GM23338 (cell line): ENCODE results near the gene CYP1B1. TPM values are rescaled to one million over a fixed set of nuclear protein-coding genes. Genes with fewer than 3 reads are reported as not detected.

ENCODE experiments used
- ATAC-seq: fragments of 200-7000 bp; cut with Tn5 transposase; 3 replicates; pipeline ENCODE4 v1.9.1; 2020
- DNase-seq: peaks from one replicate; pipeline ENCODE4 v3.0.0-alpha.2; 2015; ENCODE audit warnings: low spot score
- H2AFZ ChIP-seq: fragments of 200-600 bp; sonication (generic); 2 replicates; pipeline ENCODE4 v1.8.0; 2016; ENCODE audit warnings: antibody characterized with exemption, mild to moderate bottlenecking, moderate library complexity
- H3F3A ChIP-seq: fragments of 200-600 bp; sonication (generic); replicated peaks from 2 replicates; pipeline ENCODE4 v1.8.0; 2017; ENCODE audit warnings: antibody characterized with exemption, mixed run types, low read depth
- H3K27ac ChIP-seq: fragments of 200-600 bp; sonication (generic); 2 replicates; pipeline ENCODE4 v1.6.1; 2016; ENCODE audit warnings: low read depth
- H3K27me3 ChIP-seq: fragments of 200-600 bp; sonication (generic); 2 replicates; pipeline ENCODE4 v1.8.0; 2016; ENCODE audit warnings: mild to moderate bottlenecking, mixed run types, moderate library complexity; ENCODE audit not compliant: insufficient read depth
- H3K36me3 ChIP-seq: fragments of 200-600 bp; sonication (generic); 2 replicates; pipeline ENCODE4 v1.8.0; 2016; ENCODE audit warnings: mild to moderate bottlenecking; ENCODE audit not compliant: insufficient read depth
- H3K4me1 ChIP-seq: fragments of 200-600 bp; sonication (generic); 2 replicates; pipeline ENCODE4 v1.8.0; 2016; ENCODE audit warnings: mild to moderate bottlenecking, moderate library complexity; ENCODE audit not compliant: insufficient read depth
- H3K4me2 ChIP-seq: fragments of 200-600 bp; sonication (generic); 2 replicates; pipeline ENCODE4 v1.7.1; 2017; ENCODE audit warnings: mixed run types
- H3K4me3 ChIP-seq: fragments of 200-600 bp; sonication (generic); 2 replicates; pipeline ENCODE4 v1.6.1; 2016; ENCODE audit warnings: mixed run types
- H3K79me2 ChIP-seq: fragments of 200-600 bp; sonication (generic); replicated peaks from 2 replicates; pipeline ENCODE4 v1.8.0; 2017; ENCODE audit warnings: mild to moderate bottlenecking; ENCODE audit not compliant: insufficient read depth
- H3K9me2 ChIP-seq: fragments of 200-600 bp; sonication (generic); 2 replicates; pipeline ENCODE4 v1.8.0; 2017; ENCODE audit not compliant: insufficient read depth
- H4K20me1 ChIP-seq: fragments of 200-600 bp; sonication (generic); replicated peaks from 2 replicates; pipeline ENCODE4 v1.8.0; 2017; ENCODE audit warnings: mild to moderate bottlenecking; ENCODE audit not compliant: insufficient read depth
- H3K27ac Mint-ChIP-seq: 2 replicates; pipeline ENCODE4 v1.8.0; 2020; ENCODE audit warnings: inconsistent platforms, mild to moderate bottlenecking, moderate library complexity, mixed read lengths
- H3K27me3 Mint-ChIP-seq: 3 replicates; pipeline ENCODE4 v1.8.0; 2022; ENCODE audit warnings: low read depth, mild to moderate bottlenecking, moderate library complexity, mixed read lengths, inconsistent platforms; ENCODE audit not compliant: insufficient read depth, poor library complexity
- H3K36me3 Mint-ChIP-seq: 3 replicates; pipeline ENCODE4 v1.8.0; 2021; ENCODE audit warnings: low read depth, mild to moderate bottlenecking, inconsistent platforms, moderate library complexity, mixed read lengths
- H3K4me1 Mint-ChIP-seq: 3 replicates; pipeline ENCODE4 v1.8.0; 2020; ENCODE audit warnings: mild to moderate bottlenecking, inconsistent platforms, mixed read lengths
- H3K4me3 Mint-ChIP-seq: 3 replicates; pipeline ENCODE4 v1.8.0; 2021; ENCODE audit warnings: moderate library complexity, mild to moderate bottlenecking, inconsistent platforms, mixed read lengths
- H3K9me3 Mint-ChIP-seq: 3 replicates; pipeline ENCODE4 v1.8.0; 2020; ENCODE audit warnings: moderate library complexity, mild to moderate bottlenecking, inconsistent platforms, mixed read lengths
- EZH2 ChIP-seq: fragments of 200-600 bp; sonication (generic); IDR thresholded peaks from one replicate; pipeline ENCODE4 v1.8.0; 2017; ENCODE audit warnings: antibody characterized with exemption, mild to moderate bottlenecking, low read depth; ENCODE audit not compliant: unreplicated experiment
- JUNB ChIP-seq: IDR thresholded peaks from one replicate; pipeline ENCODE4 v1.6.1; 2016; ENCODE audit warnings: antibody characterized with exemption; ENCODE audit not compliant: unreplicated experiment
- NANOG ChIP-seq: IDR thresholded peaks from 2 replicates; pipeline ENCODE4 v1.6.1; 2016; ENCODE audit warnings: antibody characterized with exemption, borderline replicate concordance
- STAT1 ChIP-seq: IDR thresholded peaks from one replicate; pipeline ENCODE4 v1.6.1; 2016; ENCODE audit warnings: antibody characterized with exemption; ENCODE audit not compliant: unreplicated experiment
- ZNF114 ChIP-seq: fragments of 250-450 bp; sonication (Bioruptor Pico); IDR thresholded peaks from 2 replicates; pipeline ENCODE4 v1.5.0; 2020; ENCODE audit warnings: mild to moderate bottlenecking, moderate library complexity
- ZNF462 ChIP-seq: fragments of 250-450 bp; sonication (Bioruptor Pico); IDR thresholded peaks from 2 replicates; pipeline ENCODE4 v1.5.0; 2020; ENCODE audit warnings: mild to moderate bottlenecking, moderate library complexity
- polyA plus RNA-seq: library from polyadenylated mRNA; unstranded; fragments of >200 nt; fragmentation: Nextera tagmentation; extraction: Ambion mirVana; gene quantifications from 2 replicates; pipeline ENCODE4 v1.2.1, GENCODE V29; 2016
- total RNA-seq: library from RNA; depleted of rRNA; stranded (reverse); fragments of >200 nt; shearing (Covaris generic); gene quantifications from 2 replicates; pipeline ENCODE4 v1.2.3, GENCODE V29; 2014

Gene CYP1B1
- total and polyA plus RNA-seq, 2 experiments from 2014 or later, result 3.3 to 6.2 TPM

DNA sequence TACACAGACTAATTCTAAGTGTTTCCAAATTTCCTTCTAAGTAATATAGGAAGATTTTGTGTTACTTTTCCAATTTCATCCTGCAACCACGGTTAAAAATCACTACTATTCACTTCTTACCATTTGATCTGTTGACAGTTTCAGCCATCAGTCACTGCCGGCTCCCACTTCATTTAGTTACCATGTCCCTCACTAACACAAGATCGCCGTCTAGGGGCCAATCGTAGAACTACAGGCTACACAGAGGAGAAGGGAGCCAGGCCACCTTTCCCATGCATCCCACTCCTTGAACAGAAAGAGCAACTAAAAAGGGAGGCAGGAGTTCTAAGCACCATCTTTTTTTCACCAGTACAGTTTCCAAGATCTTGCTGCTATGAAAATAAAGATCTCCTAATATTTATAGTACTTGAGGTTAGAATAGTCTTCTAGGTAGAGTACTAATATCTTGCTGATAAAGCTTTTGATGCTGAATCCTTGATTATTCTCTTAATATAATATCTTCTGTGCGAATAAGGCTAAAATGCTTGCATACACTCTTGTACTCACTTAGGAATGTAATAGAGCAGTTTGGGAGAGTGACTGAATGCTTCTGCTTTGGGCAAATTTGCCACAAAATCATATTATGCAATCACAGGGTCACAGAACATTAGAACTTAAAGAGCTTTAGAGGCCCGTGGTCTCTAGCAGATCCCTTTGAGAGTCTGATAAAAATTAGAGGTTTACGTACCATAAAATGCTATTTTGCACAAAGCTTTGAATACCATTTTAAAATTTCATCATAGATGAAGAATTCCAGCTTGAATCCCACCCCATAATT, 39.5 kb upstream of the CYP1B1 start (continued):
- TF ChIP-seq ZNF462 (CRISPR knock-in tag), result no peak
- no peak for TF ChIP-seq ZNF114

GRCh38 chr2:38113981-38114708, 38.2 kb upstream of the CYP1B1 start:
- Histone ChIP-seq H3K27ac (no peak overlapping the region), H3K79me2 (no peaks in the 10 kb centered on the region), H3K9me2 (no peaks in the 10 kb centered on the region; the same call in 1 of the 2 replicates), H4K20me1 (no peaks in the 10 kb centered on the region), H3K27me3 (no peaks in the 10 kb centered on the region), H3K36me3 (no peaks in the 10 kb centered on the region), H3K4me1 (no peaks in the 10 kb centered on the region), H2AFZ (no peak overlapping the region), H3K4me3 (no peak overlapping the region), H3K4me2 (no peak overlapping the region), H3F3A (no peaks in the 10 kb centered on the region)
- H3K4me3 Mint-ChIP-seq, result no peak overlapping the region
- peaks cover 14% of the 10 kb centered on the region; the same call in 2 of the 3 replicates for H3K36me3 Mint-ChIP-seq
- H3K4me1 Mint-ChIP-seq, result peaks cover 3% of the 10 kb centered on the region
- no peak overlapping the region for H3K27ac Mint-ChIP-seq
- TF ChIP-seq EZH2 (no peak), ZNF462 (CRISPR knock-in tag) (no peak), NANOG (no peak), STAT1 (no peak), JUNB (no peak)
- peaks cover 3% of the 10 kb centered on the region for H3K27me3 Mint-ChIP-seq
- DNase-seq (no peak), ATAC-seq (no peak)
- H3K9me3 Mint-ChIP-seq, result peaks cover 20% of the 10 kb centered on the region
